GM12878 (cell line): ENCODE results near the gene ADAMTS17. TPM values are rescaled to one million over a fixed set of nuclear protein-coding genes. Genes with fewer than 3 reads are reported as not detected.

Experiments used
- ATAC-seq: fragments of 200-7000 bp; cut with Tn5 transposase; 3 replicates; pipeline ENCODE4 v1.9.1; 2020; ENCODE audit warnings: mild to moderate bottlenecking, moderate library complexity
- BruUV-seq: library from RNA; stranded (reverse); fragments of 400-500 nt; replicated peaks from 2 replicates; lab custom pipeline; 2021; lab: Mats Ljungman, UMichigan
- CTCF ChIA-PET: fragments of 300-600 bp; sonication (Branson Sonifier 250); formaldehyde crosslinking; extraction: SDS; loops from one replicate; lab custom pipeline; 2021; ENCODE audit warnings: inconsistent platforms; lab: Yijun Ruan, JAX
- POLR2A ChIA-PET: fragments of 350-600 bp; formaldehyde crosslinking; extraction: SDS; loops from one replicate; lab custom pipeline; 2021; ENCODE audit warnings: inconsistent platforms; lab: Charles Lee
- RAD21 ChIA-PET: fragments of 300-600 bp; sonication (Branson Sonifier 250); formaldehyde crosslinking; loops from one replicate; lab custom pipeline; 2023; ENCODE audit warnings: antibody characterized with exemption; ENCODE audit not compliant: unreplicated experiment; lab: Charles Lee
- SMC1A ChIA-PET: fragments of 300-600 bp; sonication (Branson Sonifier 250); formaldehyde crosslinking; loops from one replicate; lab custom pipeline; 2023; ENCODE audit not compliant: unreplicated experiment, uncharacterized antibody; lab: Charles Lee
- DNase-seq: peaks from one replicate; pipeline ENCODE4 v3.0.0-alpha.2; 2011; ENCODE audit warnings: low read depth, low spot score
- FAIRE-seq: peaks from 3 replicates; lab custom pipeline; 2011; peaks lifted over from hg19 to GRCh38; lab: Jason Lieb, UNC
- H2AFZ ChIP-seq: 2 replicates; pipeline ENCODE4 v1.6.0; 2011; ENCODE audit warnings: low read depth, low read length, control low read depth; ENCODE audit not compliant: control insufficient read depth
- H3K27ac ChIP-seq: 2 replicates; pipeline ENCODE4 v1.5.1; 2011; ENCODE audit warnings: control low read depth; ENCODE audit not compliant: control insufficient read depth, insufficient read depth
- H3K27me3 ChIP-seq, 2 experiments: replicated peaks in 1 of 2; 2 replicates each; pipeline versions ENCODE4 v1.6.0 to v1.6.1; 2011; ENCODE audit warnings: low read length in 1 of 2; ENCODE audit not compliant: control insufficient read depth in 2 of 2, insufficient read depth in 2 of 2
- H3K36me3 ChIP-seq, 2 experiments: 2 replicates each; pipeline ENCODE4 v1.5.1; 2011; ENCODE audit warnings: low read length in 1 of 2; ENCODE audit not compliant: control insufficient read depth in 2 of 2, insufficient read depth in 2 of 2
- H3K4me1 ChIP-seq: 2 replicates; pipeline ENCODE4 v1.6.1; 2011; ENCODE audit warnings: mild to moderate bottlenecking, low read length, moderate library complexity, mixed read lengths; ENCODE audit not compliant: control insufficient read depth, insufficient read depth
- H3K4me2 ChIP-seq: 2 replicates; pipeline ENCODE4 v1.6.0; 2011; ENCODE audit warnings: control low read depth; ENCODE audit not compliant: control insufficient read depth, insufficient read depth
- H3K4me3 ChIP-seq: fragments of 200-600 bp; sonication (generic); 2 replicates; pipeline ENCODE4 v1.5.1; 2016
- H3K79me2 ChIP-seq: 2 replicates; pipeline ENCODE4 v1.6.0; 2011; ENCODE audit warnings: low read length; ENCODE audit not compliant: control insufficient read depth, insufficient read depth
- H3K9ac ChIP-seq: 2 replicates; pipeline ENCODE4 v1.8.0; 2011; ENCODE audit warnings: low read length, control low read depth, mixed read lengths; ENCODE audit not compliant: control insufficient read depth, insufficient read depth
- H3K9me3 ChIP-seq: replicated peaks from 3 replicates; pipeline ENCODE4 v1.5.1; 2011; ENCODE audit warnings: mild to moderate bottlenecking, low read length; ENCODE audit not compliant: control insufficient read depth, insufficient read depth
- H4K20me1 ChIP-seq: 2 replicates; pipeline ENCODE4 v1.6.0; 2011; ENCODE audit not compliant: control insufficient read depth, insufficient read depth
- BRCA1 ChIP-seq: IDR thresholded peaks from 2 replicates; pipeline ENCODE4 v1.6.1; 2011; ENCODE audit warnings: low read depth, low read length, improper control_type of control experiment
- ESRRA ChIP-seq: IDR thresholded peaks from 2 replicates; pipeline ENCODE4 v1.6.1; 2012; ENCODE audit warnings: mild to moderate bottlenecking, low read length, improper control_type of control experiment
- RB1 ChIP-seq: fragments of 450-650 bp; formaldehyde crosslinking; IDR thresholded peaks from 2 replicates; pipeline ENCODE4 v1.6.1; 2017; ENCODE audit warnings: mild to moderate bottlenecking, borderline replicate concordance
- RCOR1 ChIP-seq: conservative IDR thresholded peaks from 2 replicates; pipeline ENCODE4 v1.6.1; 2012; ENCODE audit warnings: low read depth, low read length, improper control_type of control experiment
- RELA ChIP-seq: fragments of 450-650 bp; IDR thresholded peaks from 2 replicates; pipeline ENCODE4 v1.8.0; 2014; ENCODE audit warnings: borderline replicate concordance; ENCODE audit not compliant: partially characterized antibody
- STAT3 ChIP-seq: IDR thresholded peaks from 2 replicates; pipeline ENCODE4 v1.6.1; 2011; ENCODE audit warnings: low read depth, low read length, improper control_type of control experiment
- ZBTB11 ChIP-seq: fragments of 450-650 bp; formaldehyde crosslinking; IDR thresholded peaks from 2 replicates; pipeline ENCODE4 v1.5.0; 2022; ENCODE audit warnings: mild to moderate bottlenecking, missing genetic modification characterization
- ZNF24 ChIP-seq: fragments of 450-650 bp; IDR thresholded peaks from 2 replicates; pipeline ENCODE4 v1.6.1; 2017; ENCODE audit warnings: antibody characterized with exemption, mild to moderate bottlenecking
- WGBS: methylation state at CpG from one replicate; pipeline ENCODE4 v1.1.6; 2016; ENCODE audit warnings: low lambda C conversion rate; ENCODE audit not compliant: insufficient replicate concordance, insufficient coverage; ENCODE audit errors: missing lambda C conversion rate; 5-methylcytosine and 5-hydroxymethylcytosine counted together
- in situ Hi-C: fragments of 300-500 bp; cut with MboI; formaldehyde crosslinking; loops from 9 replicates; pipeline ENCODE4 v1.14.3; 2018; ENCODE audit warnings: mixed read lengths
- intact Hi-C: fragments of 100-400 bp; cut with micrococcal nuclease; formaldehyde crosslinking; loops from one replicate; pipeline ENCODE4 v1.14.2; 2022; ENCODE audit not compliant: unreplicated experiment
- polyA plus RNA-seq, 11 experiments: library from polyadenylated mRNA; depleted of rRNA in 4 of 11; unstranded in 6 of 11; stranded (reverse) in 5 of 11; fragments of >200 nt; fragmentation: Nextera tagmentation in 4 of 11; fragmentation: Illumina TruSeq in 1 of 11; extraction: Ambion mirVana in 4 of 11; extraction: Trizol in 1 of 11; gene quantifications; 1 replicate in 1 of 11; 2 replicates in 10 of 11; pipeline versions ENCODE4 v1.2.1 to v1.2.3, GENCODE V29; 2011 to 2016; ENCODE audit warnings: inconsistent platforms in 2 of 11, missing spikeins in 2 of 11, low read depth in 1 of 11
- total RNA-seq, 4 experiments: library from RNA; depleted of rRNA in 3 of 4; stranded (reverse); fragments of >200 nt in 3 of 4; fragmentation: Illumina TruSeq in 1 of 4; extraction: Trizol in 1 of 4; gene quantifications; 2 replicates each; pipeline versions ENCODE4 v1.2.1 to v1.2.3, GENCODE V29; 2013 to 2021

The ADAMTS17 gene
- total and polyA plus RNA-seq, 10 of the 15 experiments (the other 5 are each of a cell fraction or from before 2014, with no cell fraction given): 0.04 to 0.50 (median 0.10) TPM; not detected in 4

GRCh38 chr15:100078511-100079220, 263.1 kb downstream of the ADAMTS17 start:
- WGBS: 61% methylated on average over 6 of the region's 6 CpGs
- Histone ChIP-seq H3K4me3 (no peak overlapping the region), H3K36me3 (no peaks in the 10 kb centered on the region), H3K4me2 (no peak overlapping the region), H3K79me2 (no peaks in the 10 kb centered on the region), H3K27me3 (no peaks in the 10 kb centered on the region), H2AFZ (no peak overlapping the region), H4K20me1 (no peaks in the 10 kb centered on the region), H3K9ac (no peak overlapping the region), H3K27ac (no peak overlapping the region), H3K4me1 (no peaks in the 10 kb centered on the region), H3K9me3 (no peaks in the 10 kb centered on the region)
- FAIRE-seq: no peak
- ChIA-PET CTCF (no interaction called here), SMC1A (no interaction called here), POLR2A (no interaction called here), RAD21 (no interaction called here)
- ATAC-seq: no peak
- no TSS peak for BruUV-seq
- DNase-seq: no peak
- TF ChIP-seq ZBTB11 (CRISPR knock-in tag) (no peak), RB1 (no peak), ZNF24 (no peak), RELA (no peak), RCOR1 (no peak), ESRRA (no peak), BRCA1 (no peak), STAT3 (no peak)
- intact Hi-C loops: no loop called here
- in situ Hi-C loops: no loop called here
